Left lung (tissue), 10 donors: ENCODE results near the gene KSR2. TPM values are rescaled to one million over a fixed set of nuclear protein-coding genes. Genes with fewer than 3 reads are reported as not detected.

ENCODE experiments used
- ATAC-seq: fragments of 200-7000 bp; cut with Tn5 transposase; one replicate; pipeline ENCODE4 v1.9.1; 2020; ENCODE audit warnings: moderate library complexity
- DNase-seq, 4 donors: peaks; one replicate each; pipeline ENCODE4 v3.0.0-alpha.2; 2013 to 2020
- H3K27ac ChIP-seq, 2 donors: fragments of 200-600 bp; sonication (generic) in 1 of 2; one replicate each; pipeline versions ENCODE4 v1.5.0 to v1.8.0; 2020 to 2021
- H3K27me3 ChIP-seq, 2 donors: fragments of 200-600 bp; sonication (generic) in 1 of 2; one replicate each; pipeline versions ENCODE4 v1.5.0 to v1.8.0; 2020 to 2021
- H3K36me3 ChIP-seq, 2 donors: fragments of 200-600 bp; sonication (generic) in 1 of 2; one replicate each; pipeline versions ENCODE4 v1.5.0 to v1.8.0; 2020 to 2021
- H3K4me1 ChIP-seq, 2 donors: fragments of 200-600 bp; one replicate each; pipeline ENCODE4 v1.8.0; 2021
- H3K4me3 ChIP-seq, 2 donors: fragments of 200-600 bp; sonication (generic) in 1 of 2; one replicate each; pipeline versions ENCODE4 v1.5.0 to v1.8.0; 2020 to 2021; ENCODE audit warnings: mild to moderate bottlenecking in 1 of 2
- H3K9me3 ChIP-seq, 2 donors: fragments of 200-600 bp; sonication (generic) in 1 of 2; one replicate each; pipeline versions ENCODE4 v1.5.0 to v1.8.0; 2020 to 2021
- CTCF ChIP-seq, 2 donors: fragments of 200-600 bp; sonication (generic) in 1 of 2; IDR thresholded peaks; one replicate each; pipeline versions ENCODE4 v1.5.0 to v1.8.0; 2021; ENCODE audit warnings: antibody characterized with exemption in 2 of 2
- intact Hi-C, 2 donors: fragments of 100-400 bp; cut with DNase I; formaldehyde crosslinking; loops; one replicate each; pipeline versions ENCODE4 v1.11.2 to v1.14.2; 2022
- polyA plus RNA-seq, 6 donors: library from polyadenylated mRNA; unstranded; fragments of 120-200 nt; gene quantifications; one replicate each; pipeline ENCODE4 v1.2.1, GENCODE V29; 2013; ENCODE audit not compliant: insufficient read length in 6 of 6
- total RNA-seq, 2 donors: library from RNA; stranded (reverse); fragmentation: NEBNext Ultra II Directional; extraction: Animal tissue kit (Norgen Biotek cat#: 25700); gene quantifications; one replicate each; pipeline ENCODE4 v1.2.1, GENCODE V29; 2021
- donor health status: DM: no; HTN: yes; CAD: no.
- donor health status: DM: no; HTN: no; CAD: no.

Gene KSR2
- total and polyA plus RNA-seq, 8 donors: 0.28 to 1.4 (median 0.41) TPM

GRCh38 chr12:117855165-117855564 is 113.6 kb downstream of the KSR2 start:
- H3K4me3 ChIP-seq: no peak overlapping the region
- H3K36me3 ChIP-seq: no peaks in the 10 kb centered on the region
- intact Hi-C loops: no loop called here
- ATAC-seq (no peak), DNase-seq (peak in 1 of 4 donors; percentile 81)
- TF ChIP-seq CTCF (IDR thresholded peaks at IDR 0.05): no peak
- peaks cover 0 to 9% of the 10 kb centered on the region in 2 donors for H3K27me3 ChIP-seq
- no peak overlapping the region for H3K27ac ChIP-seq
- no peaks in the 10 kb centered on the region for H3K4me1 ChIP-seq
- H3K9me3 ChIP-seq: peaks cover 0 to 5% of the 10 kb centered on the region in 2 donors

- Histone ChIP-seq H3K4me3 (no peak overlapping the region), H3K9me3 (peaks cover 0 to 5% of the 10 kb centered on the region in 2 donors)
- intact Hi-C loops: no loop called here
Observed at GRCh38 chr12:117854339-117855012, 114.3 kb downstream of the KSR2 start.

GRCh38 chr12:117853600-117853999 is 115.2 kb downstream of the KSR2 start:
- TF ChIP-seq CTCF (IDR thresholded peaks at IDR 0.05): no peak
- Histone ChIP-seq H3K36me3 (no peaks in the 10 kb centered on the region), H3K9me3 (peaks cover 0 to 5% of the 10 kb centered on the region in 2 donors), H3K4me3 (no peak overlapping the region), H3K27me3 (peaks cover 0 to 9% of the 10 kb centered on the region in 2 donors), H3K4me1 (no peaks in the 10 kb centered on the region), H3K27ac (peak overlapping the region in 1 of 2 donors; percentile 26)
- intact Hi-C loops: no loop called here
- ATAC-seq (peak; percentile 88), DNase-seq (peak in 2 of 4 donors; percentile 8 to 54)

More at GRCh38 chr12:117854339-117855012, 114.3 kb downstream of the KSR2 start:
- DNase-seq (peak in 2 of 4 donors; percentile 20 to 37), ATAC-seq (peak; percentile 75)
- Histone ChIP-seq H3K4me1 (no peaks in the 10 kb centered on the region), H3K36me3 (no peaks in the 10 kb centered on the region), H3K27me3 (peaks cover 0 to 9% of the 10 kb centered on the region in 2 donors), H3K27ac (no peak overlapping the region)
- peak; percentile 53 to 56 for TF ChIP-seq CTCF (IDR thresholded peaks at IDR 0.05)

- H3K27me3 ChIP-seq: peaks cover 0 to 29% of the 10 kb centered on the region in 2 donors
- peak; percentile 75 to 86 for TF ChIP-seq CTCF (IDR thresholded peaks at IDR 0.05)
- peak; percentile 64 for ATAC-seq
- H3K4me1 ChIP-seq: no peaks in the 10 kb centered on the region
- H3K9me3 ChIP-seq: peaks cover 0 to 5% of the 10 kb centered on the region in 2 donors
- no peak overlapping the region for H3K27ac ChIP-seq
- intact Hi-C loops: no loop called here
- no peak overlapping the region for H3K4me3 ChIP-seq
- DNase-seq: peak in 2 of 4 donors; percentile 3 to 32
- H3K36me3 ChIP-seq: no peaks in the 10 kb centered on the region
Observed at GRCh38 chr12:117850048-117850447, 118.7 kb downstream of the KSR2 start.

- Histone ChIP-seq H3K9me3 (peaks cover 0 to 5% of the 10 kb centered on the region in 2 donors), H3K4me1 (no peaks in the 10 kb centered on the region), H3K36me3 (no peaks in the 10 kb centered on the region), H3K27ac (no peak overlapping the region), H3K4me3 (no peak overlapping the region), H3K27me3 (peaks cover 0 to 33% of the 10 kb centered on the region in 2 donors)
- no peak for TF ChIP-seq CTCF (IDR thresholded peaks at IDR 0.05)
- no peak for ATAC-seq
- no peak for DNase-seq
- intact Hi-C loops: no loop called here
Observed at GRCh38 chr12:117847371-117847770, 121.4 kb downstream of the KSR2 start.
